Activated T-helper 1 cell treated with anti-CD3 and anti-CD28 coated beads, Interleukin-12 subunit alpha, Interleukin-12 subunit beta, Interleukin-2, Interleukin-4 antibody, amounts not matched to agents 30 ng/mL and 10 ng/mL and 1 ng/mL, durations not matched to agents 14 hours and 24 hours and 36 hours (primary cell): Measurements from ENCODE around the gene DUSP15. TPM values are rescaled to one million over a fixed set of nuclear protein-coding genes. Genes with fewer than 3 reads are reported as not detected.
"Not testable (repeated sequence)": the region's sequence is repeated elsewhere in the genome, so short reads cannot be mapped to it uniquely, and the experiment has no call there.

ENCODE experiments used
- DNase-seq: peaks from one replicate; pipeline ENCODE4 v3.0.0; 2021; ENCODE audit warnings: low spot score
- H3K27ac Mint-ChIP-seq: one replicate; pipeline ENCODE4 v1.8.0; 2021; ENCODE audit warnings: mild to moderate bottlenecking, mixed read lengths
- H3K27me3 Mint-ChIP-seq: one replicate; pipeline ENCODE4 v1.8.0; 2022; ENCODE audit warnings: mild to moderate bottlenecking, moderate library complexity, mixed read lengths; ENCODE audit not compliant: insufficient read depth
- H3K36me3 Mint-ChIP-seq: one replicate; pipeline ENCODE4 v1.8.0; 2021; ENCODE audit warnings: low read depth, mixed read lengths
- H3K4me1 Mint-ChIP-seq: one replicate; pipeline ENCODE4 v1.8.0; 2021; ENCODE audit warnings: low read depth, mixed read lengths
- H3K4me3 Mint-ChIP-seq: one replicate; pipeline ENCODE4 v1.8.0; 2021; ENCODE audit warnings: mild to moderate bottlenecking, moderate library complexity, mixed read lengths
- H3K9me3 Mint-ChIP-seq: one replicate; pipeline ENCODE4 v1.8.0; 2021; ENCODE audit warnings: mixed read lengths
- intact Hi-C: fragments of 100-400 bp; cut with micrococcal nuclease; formaldehyde crosslinking; loops from one replicate; pipeline ENCODE4 v1.15.1; 2024
- total RNA-seq: library from RNA; stranded (reverse); gene quantifications from 2 replicates; pipeline ENCODE4 v1.2.3, GENCODE V29; 2022

Gene DUSP15
- total RNA-seq, 1 donor from 2014 or later = not detected

GRCh38 chr20:31828016-31828415 is 42.3 kb downstream of the DUSP15 start:
- H3K9me3 Mint-ChIP-seq, DNase-seq, H3K4me3 Mint-ChIP-seq, H3K27me3 Mint-ChIP-seq, intact Hi-C loops, H3K4me1 Mint-ChIP-seq, H3K27ac Mint-ChIP-seq, H3K36me3 Mint-ChIP-seq: not testable (repeated sequence)

- Mint-ChIP-seq H3K9me3 (no peaks in the 10 kb centered on the region), H3K27me3 (peaks cover 1% of the 10 kb centered on the region), H3K4me1 (no peaks in the 10 kb centered on the region), H3K4me3 (no peak overlapping the region), H3K27ac (no peak overlapping the region), H3K36me3 (no peaks in the 10 kb centered on the region)
- DNase-seq = no peak
- intact Hi-C loops = no loop called here
These were observed 43.3 kb downstream of the DUSP15 start for GRCh38 chr20:31827059-31827458.

DNA sequence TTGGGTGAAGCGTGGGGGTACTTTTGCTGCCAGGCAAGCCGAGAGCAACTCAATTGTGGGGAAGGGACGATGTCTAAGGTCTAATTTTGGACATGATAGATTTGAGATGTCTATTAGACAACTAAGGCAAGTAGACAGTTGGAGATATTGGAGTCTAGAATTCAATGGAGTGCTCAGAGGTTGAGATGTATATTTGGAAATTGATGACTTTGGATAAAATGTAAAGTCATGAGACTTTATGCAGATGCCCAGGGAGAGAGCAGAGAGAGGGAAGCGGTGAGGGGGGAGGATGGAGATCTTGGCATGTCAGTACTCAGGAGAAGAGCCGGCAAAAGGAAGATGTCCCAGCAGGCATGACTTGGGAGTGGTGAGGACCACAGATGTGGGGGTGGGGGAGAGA is 44.3 kb downstream of the DUSP15 start:
- Mint-ChIP-seq H3K4me1 (no peaks in the 10 kb centered on the region), H3K4me3 (no peak overlapping the region), H3K9me3 (no peaks in the 10 kb centered on the region), H3K36me3 (no peaks in the 10 kb centered on the region), H3K27me3 (peaks cover 1% of the 10 kb centered on the region), H3K27ac (no peak overlapping the region)
- DNase-seq = no peak
- intact Hi-C loops = no loop called here

GRCh38 chr20:31824554-31825313 is 45.6 kb downstream of the DUSP15 start:
- Mint-ChIP-seq H3K9me3 (no peaks in the 10 kb centered on the region), H3K4me3 (no peak overlapping the region), H3K27me3 (peaks cover 1% of the 10 kb centered on the region), H3K27ac (no peak overlapping the region), H3K36me3 (no peaks in the 10 kb centered on the region), H3K4me1 (no peaks in the 10 kb centered on the region)
- no peak for DNase-seq
- intact Hi-C loops = no loop called here

DNA sequence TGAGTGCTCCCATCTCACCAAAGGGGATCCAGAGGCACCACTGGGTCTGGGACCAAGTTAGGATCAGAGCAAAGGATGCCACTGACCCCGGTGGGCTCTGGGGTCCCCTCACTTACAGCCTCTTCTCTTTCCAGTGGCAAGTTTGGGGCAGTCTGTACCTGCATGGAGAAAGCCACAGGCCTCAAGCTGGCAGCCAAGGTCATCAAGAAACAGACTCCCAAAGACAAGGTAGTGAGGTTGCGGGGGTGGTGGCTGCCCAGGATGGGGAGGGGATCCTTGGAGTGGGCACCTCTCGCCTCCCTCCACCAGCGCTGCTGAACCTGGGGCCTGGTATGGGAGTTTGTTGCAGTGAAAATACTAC is 46.2 kb downstream of the DUSP15 start:
- Mint-ChIP-seq H3K4me3 (no peak overlapping the region), H3K27me3 (peaks cover 1% of the 10 kb centered on the region), H3K4me1 (no peaks in the 10 kb centered on the region), H3K9me3 (no peaks in the 10 kb centered on the region), H3K36me3 (no peaks in the 10 kb centered on the region), H3K27ac (no peak overlapping the region)
- intact Hi-C loops = no loop called here
- DNase-seq = no peak

DNA sequence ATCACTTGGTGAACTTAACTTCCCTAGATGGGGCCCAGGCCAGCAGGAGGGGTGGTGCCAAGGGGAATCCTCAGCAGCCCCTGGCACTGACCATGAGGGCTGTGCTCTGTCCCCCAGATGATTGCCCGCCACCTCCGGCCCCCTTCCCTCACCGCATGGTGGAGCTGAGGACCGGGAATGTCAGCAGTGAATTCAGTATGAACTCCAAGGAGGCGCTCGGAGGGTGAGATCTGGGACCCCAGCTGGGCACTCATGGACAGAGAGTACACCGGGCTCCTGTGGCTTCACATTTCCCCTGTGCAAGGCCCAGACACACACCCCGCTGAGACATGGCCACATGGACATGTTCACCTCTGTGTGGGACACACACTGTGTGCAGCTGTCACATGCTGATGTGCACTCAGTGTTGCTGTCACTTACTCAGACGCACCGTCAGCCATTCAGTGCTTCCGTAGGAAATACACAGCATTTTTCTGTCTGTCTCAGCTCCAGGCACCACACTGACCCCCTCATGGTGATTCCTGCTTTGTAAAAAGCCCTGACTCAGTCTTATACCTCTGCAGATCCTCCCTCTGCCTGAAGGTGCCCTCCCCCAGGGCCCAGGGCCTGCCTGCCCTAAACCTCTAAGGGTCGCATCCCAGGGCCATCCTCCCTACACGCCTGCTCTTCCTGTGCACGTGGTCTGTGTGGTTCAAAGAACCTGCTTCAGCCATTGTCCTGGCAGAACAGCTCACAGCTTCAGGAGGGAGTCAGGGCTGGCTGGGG is 46.8 kb downstream of the DUSP15 start:
- Mint-ChIP-seq H3K9me3 (no peaks in the 10 kb centered on the region), H3K27me3 (peaks cover 1% of the 10 kb centered on the region), H3K27ac (no peak overlapping the region), H3K4me3 (no peak overlapping the region), H3K36me3 (no peaks in the 10 kb centered on the region), H3K4me1 (no peaks in the 10 kb centered on the region)
- DNase-seq = no peak
- intact Hi-C loops = loop anchor here (1.0 kb wide), 1 partner anchor 23 kb away; no protein-coding TSS in a partner anchor

DNA sequence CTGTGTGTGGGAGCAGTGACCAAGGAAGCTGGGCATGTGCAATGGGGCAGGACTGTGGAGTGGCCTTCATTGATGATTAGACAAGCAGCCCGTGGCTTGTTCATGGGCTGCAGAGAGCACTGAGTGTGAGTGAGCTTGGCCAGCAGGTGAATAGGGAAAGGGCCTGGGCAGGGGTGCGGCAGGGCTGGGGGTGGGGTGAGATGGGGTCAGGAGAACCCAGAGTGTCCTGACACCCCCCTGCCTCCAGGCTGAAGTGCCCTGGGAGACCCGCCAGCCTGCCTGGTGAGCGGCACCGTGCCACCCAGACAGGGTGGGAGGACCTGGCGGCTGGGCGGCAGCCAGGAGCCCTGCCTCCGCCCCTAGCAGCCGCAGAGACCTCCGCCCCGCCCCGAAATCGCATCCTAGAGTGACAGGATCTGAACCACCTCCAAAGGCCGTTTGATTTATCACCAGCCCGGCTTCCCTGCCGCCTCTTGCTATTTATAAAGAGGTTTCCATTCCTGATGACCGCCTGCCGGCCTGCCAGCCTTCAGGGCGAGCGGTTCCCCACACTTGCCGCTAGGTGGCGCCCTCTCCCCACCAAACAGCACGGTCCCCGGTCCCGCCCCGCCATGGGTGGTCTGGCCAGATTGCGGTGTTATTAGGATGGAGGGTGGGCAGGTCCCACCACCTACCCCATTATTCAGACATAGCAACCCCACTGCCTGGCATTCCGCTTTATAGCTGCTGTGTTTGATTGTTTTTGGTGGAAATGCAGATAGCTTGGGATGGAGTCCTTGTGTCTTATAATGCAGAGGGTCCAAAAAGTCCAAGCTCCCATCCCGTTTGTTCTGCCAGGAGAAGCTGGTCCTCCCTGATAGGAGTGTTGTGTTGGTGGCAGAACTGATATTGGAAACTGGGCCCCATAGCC is 47.7 kb downstream of the DUSP15 start:
- no peaks in the 10 kb centered on the region for H3K9me3 Mint-ChIP-seq
- no peaks in the 10 kb centered on the region for H3K36me3 Mint-ChIP-seq
- H3K4me1 Mint-ChIP-seq = no peaks in the 10 kb centered on the region

DNA sequence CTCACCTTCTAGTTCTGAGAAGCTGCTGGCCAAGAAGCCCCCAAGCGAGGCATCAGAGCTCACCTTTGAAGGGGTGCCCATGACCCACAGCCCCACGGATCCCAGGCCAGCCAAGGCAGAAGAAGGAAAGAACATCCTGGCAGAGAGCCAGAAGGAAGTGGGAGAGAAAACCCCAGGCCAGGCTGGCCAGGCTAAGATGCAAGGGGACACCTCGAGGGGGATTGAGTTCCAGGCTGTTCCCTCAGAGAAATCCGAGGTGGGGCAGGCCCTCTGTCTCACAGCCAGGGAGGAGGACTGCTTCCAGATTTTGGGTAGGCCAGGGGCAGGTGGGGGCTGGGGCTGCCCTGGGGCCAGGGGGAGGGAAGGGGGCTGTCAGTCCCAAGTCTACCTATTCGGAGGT is 48.9 kb downstream of the DUSP15 start:
- Mint-ChIP-seq H3K9me3 (no peaks in the 10 kb centered on the region), H3K4me1 (no peaks in the 10 kb centered on the region), H3K27me3 (peaks cover 1% of the 10 kb centered on the region), H3K4me3 (no peak overlapping the region), H3K27ac (no peak overlapping the region), H3K36me3 (no peaks in the 10 kb centered on the region)
- DNase-seq = no peak
- intact Hi-C loops = no loop called here

More for the DNA sequence above, 47.7 kb downstream of the DUSP15 start:
- Mint-ChIP-seq H3K4me3 (no peak overlapping the region), H3K27ac (no peak overlapping the region), H3K27me3 (peaks cover 1% of the 10 kb centered on the region)
- intact Hi-C loops = loop anchor here (1.0 kb wide), 4 partner anchors 24 to 270 kb away; partner anchors contain the start of gene PDRG1
- DNase-seq = peak; percentile 58

DNA sequence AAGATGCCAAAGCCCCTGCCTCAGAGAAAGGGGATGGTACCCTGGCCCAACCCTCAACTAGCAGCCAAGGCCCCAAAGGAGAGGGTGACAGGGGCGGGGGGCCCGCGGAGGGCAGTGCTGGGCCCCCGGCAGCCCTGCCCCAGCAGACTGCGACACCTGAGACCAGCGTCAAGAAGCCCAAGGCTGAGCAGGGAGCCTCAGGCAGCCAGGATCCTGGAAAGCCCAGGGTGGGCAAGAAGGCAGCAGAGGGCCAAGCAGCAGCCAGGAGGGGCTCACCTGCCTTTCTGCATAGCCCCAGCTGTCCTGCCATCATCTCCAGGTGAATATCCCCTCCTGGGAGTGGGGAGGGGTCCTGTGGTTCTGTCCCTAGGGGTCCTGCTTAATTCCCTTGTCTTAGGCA is 50.1 kb downstream of the DUSP15 start:
- peaks cover 1% of the 10 kb centered on the region for H3K27me3 Mint-ChIP-seq
- no peaks in the 10 kb centered on the region for H3K9me3 Mint-ChIP-seq
- no peaks in the 10 kb centered on the region for H3K36me3 Mint-ChIP-seq
- no peak for DNase-seq
- intact Hi-C loops = no loop called here
- H3K4me3 Mint-ChIP-seq = no peak overlapping the region
- H3K27ac Mint-ChIP-seq = no peak overlapping the region
- H3K4me1 Mint-ChIP-seq = no peaks in the 10 kb centered on the region

- peaks cover 1% of the 10 kb centered on the region for H3K27me3 Mint-ChIP-seq
- no peaks in the 10 kb centered on the region for H3K36me3 Mint-ChIP-seq
- intact Hi-C loops = no loop called here
- H3K4me3 Mint-ChIP-seq = no peak within 1 kb of the TSS
- no peak for DNase-seq
- H3K4me1 Mint-ChIP-seq = no peaks in the 10 kb centered on the region
- H3K9me3 Mint-ChIP-seq = no peaks in the 10 kb centered on the region
- H3K27ac Mint-ChIP-seq = peak within 1 kb of the TSS; percentile 18
These were observed 51.1 kb downstream of the DUSP15 start, which contains the start of gene MYLK2 for GRCh38 chr20:31819083-31819784. MYLK2 (plus strand) TSS chr20:31819356; CDS start chr20:31819581, 225 bp downstream.

- H3K4me1 Mint-ChIP-seq = no peaks in the 10 kb centered on the region
- no peaks in the 10 kb centered on the region for H3K36me3 Mint-ChIP-seq
- H3K4me3 Mint-ChIP-seq = no peak overlapping the region
- intact Hi-C loops = no loop called here
- H3K27ac Mint-ChIP-seq = no peak overlapping the region
- no peaks in the 10 kb centered on the region for H3K9me3 Mint-ChIP-seq
- H3K27me3 Mint-ChIP-seq = peaks cover 1% of the 10 kb centered on the region
- DNase-seq = no peak
These were observed 51.9 kb downstream of the DUSP15 start for GRCh38 chr20:31818376-31818908.

GRCh38 chr20:31817461-31817860 is 52.9 kb downstream of the DUSP15 start:
- no peak overlapping the region for H3K4me3 Mint-ChIP-seq
- no peak overlapping the region for H3K27ac Mint-ChIP-seq
- intact Hi-C loops = no loop called here
- H3K9me3 Mint-ChIP-seq = no peaks in the 10 kb centered on the region
- no peaks in the 10 kb centered on the region for H3K36me3 Mint-ChIP-seq
- no peak for DNase-seq
- H3K27me3 Mint-ChIP-seq = peaks cover 1% of the 10 kb centered on the region
- no peaks in the 10 kb centered on the region for H3K4me1 Mint-ChIP-seq
